SK-N-SH treated with all-trans-retinoic acid at 6 μM for 48 hours (cell line): ENCODE measurements around the gene CENPF.

Experiments
- ATAC-seq: fragments of 200-7000 bp; cut with Tn5 transposase; 3 replicates; pipeline ENCODE4 v1.9.1; 2020; ENCODE audit warnings: mild to moderate bottlenecking, moderate library complexity
- ARNTL ChIP-seq: fragments of 450-650 bp; formaldehyde crosslinking; IDR thresholded peaks from 2 replicates; pipeline ENCODE4 v1.5.0; 2020; ENCODE audit warnings: low read depth, mild to moderate bottlenecking, moderate library complexity, borderline replicate concordance
- CREB5 ChIP-seq: fragments of 250-450 bp; sonication (Bioruptor Pico); IDR thresholded peaks from 2 replicates; pipeline ENCODE4 v1.5.1; 2020; ENCODE audit warnings: low read depth, mild to moderate bottlenecking, moderate library complexity
- CSDC2 ChIP-seq: fragments of 250-450 bp; sonication (Bioruptor Pico); IDR thresholded peaks from 2 replicates; pipeline ENCODE4 v1.5.0; 2020; ENCODE audit warnings: mild to moderate bottlenecking, moderate library complexity
- CSRNP3 ChIP-seq: fragments of 250-450 bp; sonication (Bioruptor Pico); IDR thresholded peaks from 2 replicates; pipeline ENCODE4 v1.5.1; 2021; ENCODE audit warnings: mild to moderate bottlenecking, moderate library complexity
- ESRRG ChIP-seq: fragments of 250-450 bp; sonication (Bioruptor Pico); IDR thresholded peaks from 2 replicates; pipeline ENCODE4 v1.6.1; 2021; ENCODE audit warnings: mild to moderate bottlenecking
- GLIS3 ChIP-seq: fragments of 250-450 bp; sonication (Bioruptor Pico); IDR thresholded peaks from 2 replicates; pipeline ENCODE4 v1.5.0; 2020; ENCODE audit warnings: mild to moderate bottlenecking, moderate library complexity
- ISL1 ChIP-seq: fragments of 250-450 bp; sonication (Bioruptor Pico); IDR thresholded peaks from 2 replicates; pipeline ENCODE4 v2.1.2; 2022; ENCODE audit warnings: mild to moderate bottlenecking, moderate library complexity
- OSR1 ChIP-seq: fragments of 250-450 bp; sonication (Bioruptor Pico); IDR thresholded peaks from 2 replicates; pipeline ENCODE4 v1.8.0; 2022; ENCODE audit warnings: moderate library complexity, mild to moderate bottlenecking, inconsistent platforms
- PATZ1 ChIP-seq: fragments of 250-450 bp; sonication (Bioruptor Pico); IDR thresholded peaks from 2 replicates; pipeline ENCODE4 v1.8.0; 2020; ENCODE audit warnings: mild to moderate bottlenecking, moderate library complexity, borderline replicate concordance
- POU6F1 ChIP-seq: fragments of 250-450 bp; sonication (Bioruptor Pico); IDR thresholded peaks from 2 replicates; pipeline ENCODE4 v1.8.0; 2021; ENCODE audit warnings: low read depth, mild to moderate bottlenecking, moderate library complexity, borderline replicate concordance
- PPARA ChIP-seq: fragments of 250-450 bp; sonication (Bioruptor Pico); IDR thresholded peaks from 2 replicates; pipeline ENCODE4 v1.5.0; 2020; ENCODE audit warnings: mild to moderate bottlenecking, borderline replicate concordance
- SNAI2 ChIP-seq: fragments of 250-450 bp; sonication (Bioruptor Pico); IDR thresholded peaks from 2 replicates; pipeline ENCODE4 v1.5.0; 2020; ENCODE audit warnings: mild to moderate bottlenecking, moderate library complexity
- TCF4 ChIP-seq: fragments of 250-450 bp; sonication (Bioruptor Pico); IDR thresholded peaks from 2 replicates; pipeline ENCODE4 v1.8.0; 2021; ENCODE audit warnings: mild to moderate bottlenecking, moderate library complexity, borderline replicate concordance
- TOX ChIP-seq: fragments of 250-450 bp; sonication (Bioruptor Pico); IDR thresholded peaks from 2 replicates; pipeline ENCODE4 v1.8.0; 2021; ENCODE audit warnings: mild to moderate bottlenecking, moderate library complexity, borderline replicate concordance
- ZFP3 ChIP-seq: fragments of 250-450 bp; sonication (Bioruptor Pico); IDR thresholded peaks from 2 replicates; pipeline ENCODE4 v1.5.0; 2020; ENCODE audit warnings: mild to moderate bottlenecking, moderate library complexity
- ZFP30 ChIP-seq: fragments of 450-650 bp; formaldehyde crosslinking; IDR thresholded peaks from 2 replicates; pipeline ENCODE4 v1.5.0; 2022; ENCODE audit warnings: mild to moderate bottlenecking, moderate library complexity
- ZNF565 ChIP-seq: fragments of 450-650 bp; formaldehyde crosslinking; conservative IDR thresholded peaks from 2 replicates; pipeline ENCODE4 v1.5.0; 2020; ENCODE audit warnings: low read depth, mild to moderate bottlenecking, moderate library complexity
- ZNF70 ChIP-seq: fragments of 450-650 bp; formaldehyde crosslinking; IDR thresholded peaks from 2 replicates; pipeline ENCODE4 v1.5.0; 2020; ENCODE audit warnings: mild to moderate bottlenecking, moderate library complexity
- ZNF8 ChIP-seq: fragments of 450-650 bp; formaldehyde crosslinking; IDR thresholded peaks from 2 replicates; pipeline ENCODE4 v1.5.0; 2020; ENCODE audit warnings: mild to moderate bottlenecking, moderate library complexity

Gene CENPF, protein sequence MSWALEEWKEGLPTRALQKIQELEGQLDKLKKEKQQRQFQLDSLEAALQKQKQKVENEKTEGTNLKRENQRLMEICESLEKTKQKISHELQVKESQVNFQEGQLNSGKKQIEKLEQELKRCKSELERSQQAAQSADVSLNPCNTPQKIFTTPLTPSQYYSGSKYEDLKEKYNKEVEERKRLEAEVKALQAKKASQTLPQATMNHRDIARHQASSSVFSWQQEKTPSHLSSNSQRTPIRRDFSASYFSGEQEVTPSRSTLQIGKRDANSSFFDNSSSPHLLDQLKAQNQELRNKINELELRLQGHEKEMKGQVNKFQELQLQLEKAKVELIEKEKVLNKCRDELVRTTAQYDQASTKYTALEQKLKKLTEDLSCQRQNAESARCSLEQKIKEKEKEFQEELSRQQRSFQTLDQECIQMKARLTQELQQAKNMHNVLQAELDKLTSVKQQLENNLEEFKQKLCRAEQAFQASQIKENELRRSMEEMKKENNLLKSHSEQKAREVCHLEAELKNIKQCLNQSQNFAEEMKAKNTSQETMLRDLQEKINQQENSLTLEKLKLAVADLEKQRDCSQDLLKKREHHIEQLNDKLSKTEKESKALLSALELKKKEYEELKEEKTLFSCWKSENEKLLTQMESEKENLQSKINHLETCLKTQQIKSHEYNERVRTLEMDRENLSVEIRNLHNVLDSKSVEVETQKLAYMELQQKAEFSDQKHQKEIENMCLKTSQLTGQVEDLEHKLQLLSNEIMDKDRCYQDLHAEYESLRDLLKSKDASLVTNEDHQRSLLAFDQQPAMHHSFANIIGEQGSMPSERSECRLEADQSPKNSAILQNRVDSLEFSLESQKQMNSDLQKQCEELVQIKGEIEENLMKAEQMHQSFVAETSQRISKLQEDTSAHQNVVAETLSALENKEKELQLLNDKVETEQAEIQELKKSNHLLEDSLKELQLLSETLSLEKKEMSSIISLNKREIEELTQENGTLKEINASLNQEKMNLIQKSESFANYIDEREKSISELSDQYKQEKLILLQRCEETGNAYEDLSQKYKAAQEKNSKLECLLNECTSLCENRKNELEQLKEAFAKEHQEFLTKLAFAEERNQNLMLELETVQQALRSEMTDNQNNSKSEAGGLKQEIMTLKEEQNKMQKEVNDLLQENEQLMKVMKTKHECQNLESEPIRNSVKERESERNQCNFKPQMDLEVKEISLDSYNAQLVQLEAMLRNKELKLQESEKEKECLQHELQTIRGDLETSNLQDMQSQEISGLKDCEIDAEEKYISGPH (N-terminal part only)

DNA sequence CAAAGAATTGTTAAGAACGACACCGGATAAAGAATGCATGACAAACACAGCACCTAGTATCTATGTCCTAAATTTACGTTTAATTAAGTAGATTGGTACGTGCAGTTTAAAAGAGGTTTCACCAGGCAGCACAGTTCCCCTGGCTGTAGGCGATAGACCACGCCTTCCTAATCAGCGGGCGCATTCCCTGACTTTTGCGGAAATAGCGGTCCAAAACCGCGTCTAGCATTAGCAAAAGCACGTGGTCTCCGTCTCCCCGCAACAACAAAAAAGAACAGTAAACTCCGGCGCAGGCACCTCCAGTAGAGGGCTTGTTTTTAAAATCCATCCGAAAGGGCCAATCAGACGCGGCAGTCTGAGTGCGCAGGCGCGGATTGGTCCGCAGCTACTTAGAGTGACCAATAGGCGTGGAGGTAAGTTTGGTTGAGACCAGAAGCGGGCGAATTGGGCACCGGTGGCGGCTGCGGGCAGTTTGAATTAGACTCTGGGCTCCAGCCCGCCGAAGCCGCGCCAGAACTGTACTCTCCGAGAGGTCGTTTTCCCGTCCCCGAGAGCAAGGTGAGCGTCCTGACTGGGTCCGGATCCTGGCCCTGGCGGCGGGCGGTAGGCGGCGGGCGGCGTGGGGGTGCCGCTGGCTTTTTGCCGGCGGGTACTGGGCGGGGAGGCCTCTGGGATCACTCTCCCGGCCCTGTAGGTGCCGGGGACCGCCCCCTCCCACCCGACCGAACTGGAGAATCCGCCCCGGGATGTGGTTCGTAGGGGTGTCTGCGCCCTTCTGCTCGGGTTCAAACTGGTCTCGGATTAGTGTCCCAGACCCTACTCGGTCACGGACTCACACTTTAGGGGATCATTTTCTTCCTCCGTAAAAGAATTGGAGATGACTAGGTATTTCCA, at the start of gene CENPF:
Gene CENPF (plus strand): TSS at position 432 of the 894 bp plus-strand sequence. CDS start 10,560 bp downstream, outside the sequence.
- TF ChIP-seq POU6F1 (CRISPR knock-in tag) (no peak), CSDC2 (no peak), OSR1 (no peak), ARNTL (no peak), SNAI2 (CRISPR knock-in tag) (no peak), TOX (CRISPR knock-in tag) (no peak), CSRNP3 (CRISPR knock-in tag) (no peak), ZFP3 (no peak), GLIS3 (CRISPR knock-in tag) (no peak), CREB5 (CRISPR knock-in tag) (no peak), ZNF565 (CRISPR knock-in tag) (no peak), ZFP30 (CRISPR knock-in tag) (no peak), ISL1 (CRISPR knock-in tag) (no peak), PATZ1 (CRISPR knock-in tag) (no peak), PPARA (CRISPR knock-in tag) (no peak), ZNF70 (CRISPR knock-in tag) (no peak), TCF4 (CRISPR knock-in tag) (no peak), ESRRG (CRISPR knock-in tag) (no peak), ZNF8 (CRISPR knock-in tag) (no peak)
- peak; percentile 98 for ATAC-seq

GRCh38 chr1:214557952-214558735, 44.9 kb upstream of the CENPF start:
- peak; percentile 91 for ATAC-seq
- TF ChIP-seq CSDC2 (no peak), ZFP30 (CRISPR knock-in tag) (no peak), OSR1 (no peak), ZNF8 (CRISPR knock-in tag) (no peak), TCF4 (CRISPR knock-in tag) (no peak)
